SK-N-MC (cell line): Measurements from ENCODE around the gene NOS1AP.

Experiments
- FOXP2 ChIP-seq: optimal IDR thresholded peaks from 2 replicates; pipeline ENCODE3; 2011; ENCODE audit warnings: mild to moderate bottlenecking, moderate library complexity; ENCODE audit not compliant: insufficient read depth; ENCODE audit errors: extremely low read length, control extremely low read depth
- POLR2AphosphoS5 ChIP-seq: IDR thresholded peaks from 2 replicates; pipeline ENCODE4 v1.6.1; 2012; ENCODE audit warnings: mild to moderate bottlenecking, low read depth, low read length, borderline replicate concordance

DNA sequence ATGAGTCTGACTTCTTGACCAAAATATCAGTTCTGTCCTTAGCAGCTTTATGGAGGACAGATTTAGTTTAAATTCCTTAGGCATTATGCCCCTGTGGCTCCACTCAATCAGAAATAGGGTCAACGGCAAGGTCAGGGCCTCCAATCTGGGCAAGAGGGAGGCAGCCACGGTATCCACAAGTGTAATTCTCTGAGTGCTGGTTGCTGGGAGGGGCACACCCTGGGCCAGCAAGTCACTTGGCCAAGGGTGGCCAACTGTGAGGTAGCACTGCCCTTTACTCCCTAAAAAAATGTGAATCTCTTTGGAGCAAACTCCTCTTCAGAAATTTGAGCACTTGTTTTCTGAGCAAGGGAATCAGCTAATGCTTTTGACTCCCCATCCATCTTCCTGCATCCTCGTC, 294.3 kb downstream of the NOS1AP start:
- TF ChIP-seq POLR2AphosphoS5 (no peak), FOXP2 (no peak)
